Esophagus (tissue), 2 donors: ENCODE results near the gene LGALS7B. TPM values are rescaled to one million over a fixed set of nuclear protein-coding genes. Genes with fewer than 3 reads are reported as not detected.
"Not testable (repeated sequence)": the region's sequence is repeated elsewhere in the genome, so short reads cannot be mapped to it uniquely, and the experiment has no call there.

Source experiments
- H3K27ac ChIP-seq, 2 donors: one replicate each; pipeline ENCODE4 v1.5.1; 2013; ENCODE audit warnings: low read depth in 2 of 2, mild to moderate bottlenecking in 2 of 2, inconsistent platforms in 1 of 2, low read length in 1 of 2, moderate library complexity in 1 of 2
- H3K27me3 ChIP-seq, 2 donors: one replicate each; pipeline ENCODE4 v1.6.1; 2013; ENCODE audit warnings: low read length in 2 of 2, control low read depth in 1 of 2, mild to moderate bottlenecking in 1 of 2; ENCODE audit not compliant: insufficient read depth in 2 of 2, control insufficient read depth in 1 of 2
- H3K36me3 ChIP-seq, 2 donors: one replicate each; pipeline ENCODE4 v1.6.1; 2013; ENCODE audit warnings: low read length in 1 of 2; ENCODE audit not compliant: control insufficient read depth in 2 of 2, insufficient read depth in 2 of 2
- H3K4me1 ChIP-seq, 2 donors: one replicate each; pipeline ENCODE4 v1.6.1; 2013; ENCODE audit warnings: low read length in 1 of 2; ENCODE audit not compliant: control insufficient read depth in 2 of 2, insufficient read depth in 2 of 2
- H3K4me3 ChIP-seq, 2 donors: one replicate each; pipeline ENCODE4 v1.5.1; 2013; ENCODE audit warnings: low read length in 2 of 2, mild to moderate bottlenecking in 2 of 2, low read depth in 1 of 2, moderate library complexity in 1 of 2
- H3K9me3 ChIP-seq, 2 donors: one replicate each; pipeline ENCODE4 v1.6.1; 2013; ENCODE audit warnings: mild to moderate bottlenecking in 2 of 2, low read depth in 1 of 2, low read length in 1 of 2, moderate library complexity in 1 of 2; ENCODE audit not compliant: control insufficient read depth in 2 of 2, insufficient read depth in 1 of 2
- WGBS, 2 donors: extraction: QIAGEN DNeasy Blood & Tissue Kit; methylation state at CpG; one replicate each; pipeline ENCODE4 v1.1.7; 2013; 5-methylcytosine and 5-hydroxymethylcytosine counted together
- polyA plus RNA-seq, 2 donors: library from polyadenylated mRNA; stranded (reverse); fragments of 200-250 nt; gene quantifications; one replicate each; pipeline ENCODE4 v1.2.3, GENCODE V29; 2013
- donor health status: healthy with polysubstance abuse.
- donor health status: Bipolar disorder and iron deficiency.

LGALS7B gene
- polyA plus RNA-seq, 2 donors, result 3,260 to 6,105 TPM

DNA sequence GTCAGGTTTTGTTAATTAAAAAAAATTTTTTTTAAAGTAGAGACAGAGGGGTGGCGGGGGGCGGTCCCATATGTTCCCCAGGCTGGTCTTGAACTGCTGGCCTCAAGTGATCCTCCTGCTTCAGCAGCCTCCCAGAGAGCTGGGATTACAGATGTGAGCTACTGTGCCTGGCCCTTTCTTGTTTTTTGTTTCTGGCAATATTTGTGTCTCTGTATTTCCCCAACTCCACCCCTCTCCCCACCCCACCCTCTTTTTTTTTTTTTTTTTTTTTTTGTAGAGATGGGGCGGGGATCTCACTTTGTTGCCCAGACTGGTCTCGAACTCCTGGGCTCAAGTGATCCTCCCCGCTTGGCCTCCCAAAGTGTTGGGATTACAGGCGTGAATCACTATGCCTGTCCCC lies 44.1 kb upstream of the LGALS7B start:
- H3K4me1 ChIP-seq, result peaks cover 0 to 3% of the 10 kb centered on the region in 2 donors
- no peak overlapping the region for H3K4me3 ChIP-seq
- 72 to 85% methylated on average over 6 of the region's 6 CpGs for WGBS, 2 donors
- H3K9me3 ChIP-seq, result no peaks in the 10 kb centered on the region
- no peaks in the 10 kb centered on the region for H3K36me3 ChIP-seq
- no peaks in the 10 kb centered on the region for H3K27me3 ChIP-seq
- no peak overlapping the region for H3K27ac ChIP-seq

GRCh38 chr19:38745316-38745715 lies 43.7 kb upstream of the LGALS7B start:
- no peak overlapping the region for H3K27ac ChIP-seq
- 78 to 86% methylated on average over 7 of the region's 7 CpGs for WGBS, 2 donors
- no peaks in the 10 kb centered on the region for H3K9me3 ChIP-seq
- no peaks in the 10 kb centered on the region for H3K36me3 ChIP-seq
- no peak overlapping the region for H3K4me3 ChIP-seq
- H3K27me3 ChIP-seq, result no peaks in the 10 kb centered on the region
- no peaks in the 10 kb centered on the region for H3K4me1 ChIP-seq

- WGBS, 2 donors, result 70 to 87% methylated on average over 3 of the region's 3 CpGs
- H3K27ac ChIP-seq, H3K27me3 ChIP-seq, H3K4me1 ChIP-seq, H3K4me3 ChIP-seq, H3K9me3 ChIP-seq, H3K36me3 ChIP-seq: not testable (repeated sequence)
These were observed 35.2 kb upstream of the LGALS7B start for GRCh38 chr19:38753783-38754182.

DNA sequence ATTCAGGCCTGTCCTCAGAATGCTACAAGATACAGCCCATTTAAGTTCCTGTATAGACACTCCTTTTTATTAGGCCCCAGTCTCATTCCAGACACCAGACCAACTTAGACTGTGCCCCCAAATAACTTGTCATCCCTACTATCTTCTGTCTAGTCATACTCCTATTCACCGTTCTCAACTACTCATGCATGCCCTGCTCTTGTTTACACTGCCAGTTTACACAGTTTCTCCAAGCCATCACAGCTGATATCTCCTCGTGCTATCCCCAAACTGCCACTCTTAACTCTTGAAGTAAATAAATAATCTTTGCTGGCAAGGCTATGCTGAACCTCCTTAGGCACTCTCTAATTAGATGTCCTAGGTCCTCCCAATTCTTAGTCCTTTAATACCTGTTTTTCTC lies 34.8 kb upstream of the LGALS7B start:
- H3K27me3 ChIP-seq, H3K4me3 ChIP-seq, H3K27ac ChIP-seq, H3K9me3 ChIP-seq, H3K4me1 ChIP-seq, H3K36me3 ChIP-seq: not testable (repeated sequence)
- WGBS, 2 donors, result 81 to 95% methylated on average over 2 of the region's 2 CpGs

DNA sequence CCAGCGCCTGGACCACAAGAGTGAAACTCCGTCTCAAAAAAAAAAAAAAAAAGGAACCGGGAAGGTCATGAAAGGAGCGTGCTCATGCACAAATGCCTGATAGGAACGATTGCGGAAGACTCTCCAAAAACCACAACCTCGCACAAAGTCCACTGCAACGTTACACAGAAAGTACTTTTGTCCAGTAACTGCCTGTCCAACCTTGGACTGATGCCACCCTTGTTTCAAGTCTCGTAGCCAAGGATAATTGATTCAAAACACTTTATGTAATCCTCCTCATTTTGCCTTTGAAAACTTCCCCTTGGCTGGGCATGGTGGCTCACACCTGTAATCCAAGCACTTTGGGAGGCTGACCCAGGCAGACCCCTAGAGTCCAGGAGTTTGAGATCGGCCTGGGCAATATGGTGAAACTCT lies 29.4 kb upstream of the LGALS7B start:
- Histone ChIP-seq H3K4me3 (no peak overlapping the region), H3K4me1 (no peaks in the 10 kb centered on the region), H3K27ac (no peak overlapping the region), H3K27me3 (no peaks in the 10 kb centered on the region), H3K36me3 (no peaks in the 10 kb centered on the region), H3K9me3 (no peaks in the 10 kb centered on the region)
- 54 to 72% methylated on average over 10 of the region's 10 CpGs for WGBS, 2 donors

DNA sequence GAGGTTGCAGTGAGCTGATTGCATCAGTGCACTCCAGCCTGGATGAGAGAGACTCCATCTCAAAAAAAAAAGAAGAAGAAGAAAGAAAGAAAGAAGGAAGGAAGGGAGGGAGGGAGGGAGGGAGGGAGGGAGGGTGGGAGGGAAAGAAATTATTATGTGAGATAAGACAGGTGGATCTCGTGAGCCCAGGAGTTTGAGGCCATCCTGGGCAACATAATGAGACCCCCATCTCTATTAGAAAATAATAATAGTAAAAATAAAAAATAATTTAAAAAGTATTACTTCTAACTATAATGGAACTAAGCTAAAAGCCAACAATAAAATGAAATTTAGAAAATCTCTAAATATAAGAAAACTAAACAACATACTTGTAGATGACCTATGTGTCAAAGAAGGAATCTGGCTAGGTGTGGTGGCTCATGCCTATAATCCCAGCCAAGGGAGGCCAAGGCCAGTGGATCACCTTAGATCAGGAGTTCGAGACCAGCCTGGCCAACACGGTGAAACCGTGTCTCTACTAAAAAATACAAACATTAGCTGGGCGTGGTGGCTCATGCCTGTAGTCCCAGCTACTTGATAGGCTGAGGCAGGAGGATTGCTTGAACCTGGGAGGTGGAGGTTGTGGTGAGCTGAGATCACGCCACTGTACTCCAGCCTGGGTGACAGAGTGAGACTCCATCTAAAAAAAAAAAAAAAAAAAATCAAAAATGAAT lies 28.0 kb upstream of the LGALS7B start:
- H3K9me3 ChIP-seq, H3K4me3 ChIP-seq, H3K36me3 ChIP-seq, H3K27ac ChIP-seq, H3K4me1 ChIP-seq, H3K27me3 ChIP-seq: not testable (repeated sequence)
- WGBS, 2 donors, result 69 to 86% methylated on average over 6 of the region's 6 CpGs

DNA sequence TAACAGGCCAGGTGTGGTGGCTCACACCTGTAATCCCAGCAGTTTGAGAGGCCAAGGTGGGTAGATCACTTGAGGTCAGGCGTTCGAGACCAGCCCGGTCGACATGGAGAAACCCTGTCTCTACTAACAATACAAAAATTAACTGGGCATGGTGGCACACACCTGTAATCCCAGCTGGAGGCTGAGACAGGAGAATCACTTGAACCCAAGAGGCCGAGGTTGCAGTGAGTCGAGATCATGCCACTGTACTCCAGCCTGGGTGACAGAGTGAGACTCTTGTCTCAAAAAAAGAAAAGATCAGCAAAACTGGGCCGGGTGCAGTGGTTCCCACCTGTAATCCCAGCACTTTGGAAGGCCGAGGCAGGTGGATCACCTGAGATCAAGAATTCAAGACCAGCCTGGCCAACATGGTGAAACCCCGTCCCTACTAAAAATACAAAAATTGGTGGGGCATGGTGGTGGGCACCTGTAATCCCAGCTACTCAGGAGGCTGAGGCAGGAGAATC lies 27.1 kb upstream of the LGALS7B start:
- H3K4me1 ChIP-seq, H3K27ac ChIP-seq, H3K4me3 ChIP-seq, H3K36me3 ChIP-seq, H3K27me3 ChIP-seq, H3K9me3 ChIP-seq: not testable (repeated sequence)
- 96 to 97% methylated on average over 9 of the region's 9 CpGs for WGBS, 2 donors

GRCh38 chr19:38763795-38764220 lies 25.2 kb upstream of the LGALS7B start:
- 87% methylated on average over 3 of the region's 3 CpGs for WGBS, 2 donors
- Histone ChIP-seq H3K27ac (no peak overlapping the region), H3K9me3 (no peaks in the 10 kb centered on the region), H3K4me1 (no peaks in the 10 kb centered on the region), H3K27me3 (no peaks in the 10 kb centered on the region), H3K36me3 (no peaks in the 10 kb centered on the region), H3K4me3 (no peak overlapping the region)

- no peak overlapping the region for H3K27ac ChIP-seq
- WGBS, 2 donors, result 92 to 96% methylated on average over 2 of the region's 2 CpGs
These were observed 23.8 kb upstream of the LGALS7B start for GRCh38 chr19:38765214-38765613.

More at GRCh38 chr19:38765214-38765613, 23.8 kb upstream of the LGALS7B start:
- peaks cover 0 to 4% of the 10 kb centered on the region in 2 donors for H3K4me1 ChIP-seq
- no peak overlapping the region for H3K4me3 ChIP-seq
- no peaks in the 10 kb centered on the region for H3K36me3 ChIP-seq
- H3K27me3 ChIP-seq, result no peaks in the 10 kb centered on the region
- H3K9me3 ChIP-seq, result no peaks in the 10 kb centered on the region
